Mucosa of rectum (tissue), 2 donors: Measurements from ENCODE around the gene LRRC51.

Experiments
- H3K27ac ChIP-seq, 2 donors: one replicate each; pipeline ENCODE4 v1.7.0; 2013; ENCODE audit warnings: inconsistent platforms in 2 of 2, low read depth in 2 of 2, low read length in 2 of 2
- H3K27me3 ChIP-seq, 2 donors: one replicate each; pipeline ENCODE4 v1.7.0; 2013; ENCODE audit warnings: low read length in 2 of 2; ENCODE audit not compliant: control insufficient read depth in 2 of 2, insufficient read depth in 2 of 2
- H3K36me3 ChIP-seq, 2 donors: one replicate each; pipeline ENCODE4 v1.7.0; 2013; ENCODE audit warnings: low read length in 2 of 2; ENCODE audit not compliant: control insufficient read depth in 2 of 2, insufficient read depth in 2 of 2
- H3K4me1 ChIP-seq, 2 donors: one replicate each; pipeline ENCODE4 v1.7.0; 2013; ENCODE audit warnings: low read length in 2 of 2, mild to moderate bottlenecking in 1 of 2; ENCODE audit not compliant: control insufficient read depth in 2 of 2, insufficient read depth in 2 of 2
- H3K4me3 ChIP-seq, 2 donors: one replicate each; pipeline ENCODE4 v1.7.0; 2013; ENCODE audit warnings: low read length in 2 of 2
- H3K9ac ChIP-seq, 2 donors: one replicate each; pipeline ENCODE4 v1.7.0; 2013; ENCODE audit warnings: low read length in 2 of 2, low read depth in 1 of 2, mild to moderate bottlenecking in 1 of 2
- H3K9me3 ChIP-seq, 2 donors: one replicate each; pipeline ENCODE4 v1.7.0; 2013; ENCODE audit warnings: low read length in 2 of 2; ENCODE audit not compliant: control insufficient read depth in 2 of 2
- donor health status: healthy.
- donor health status: Normal muscosa, but diverticular disease.

The LRRC51 gene, protein sequence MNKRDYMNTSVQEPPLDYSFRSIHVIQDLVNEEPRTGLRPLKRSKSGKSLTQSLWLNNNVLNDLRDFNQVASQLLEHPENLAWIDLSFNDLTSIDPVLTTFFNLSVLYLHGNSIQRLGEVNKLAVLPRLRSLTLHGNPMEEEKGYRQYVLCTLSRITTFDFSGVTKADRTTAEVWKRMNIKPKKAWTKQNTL

GRCh38 chr11:72080326-72081183 lies at the start of gene LRRC51, which contains the start of gene NUMA1:
TSS of gene LRRC51 (plus strand) at chr11:72080850. CDS start at chr11:72089084, 8,234 bp downstream.
TSS of gene NUMA1 (minus strand) at chr11:72080542. CDS start at chr11:72035943, 44,599 bp downstream.
- Histone ChIP-seq H3K27me3 (no peaks in the 10 kb centered on the region), H3K9me3 (no peaks in the 10 kb centered on the region), H3K4me3 (peak within 1 kb of the TSS; percentile 84 to 91), H3K36me3 (no peaks in the 10 kb centered on the region), H3K9ac (peak within 1 kb of the TSS; percentile 81 to 85), H3K27ac (peak within 1 kb of the TSS; percentile 94 to 95), H3K4me1 (peaks cover 12 to 16% of the 10 kb centered on the region in 2 donors)

- Histone ChIP-seq H3K4me1 (peaks cover 28 to 37% of the 10 kb centered on the region in 2 donors), H3K4me3 (no peak overlapping the region), H3K27me3 (no peaks in the 10 kb centered on the region), H3K27ac (no peak overlapping the region), H3K36me3 (peaks cover 17 to 31% of the 10 kb centered on the region in 2 donors), H3K9me3 (no peaks in the 10 kb centered on the region), H3K9ac (no peak overlapping the region)
These were observed 44.0 kb upstream of the LRRC51 start for GRCh38 chr11:72036687-72037086.

DNA sequence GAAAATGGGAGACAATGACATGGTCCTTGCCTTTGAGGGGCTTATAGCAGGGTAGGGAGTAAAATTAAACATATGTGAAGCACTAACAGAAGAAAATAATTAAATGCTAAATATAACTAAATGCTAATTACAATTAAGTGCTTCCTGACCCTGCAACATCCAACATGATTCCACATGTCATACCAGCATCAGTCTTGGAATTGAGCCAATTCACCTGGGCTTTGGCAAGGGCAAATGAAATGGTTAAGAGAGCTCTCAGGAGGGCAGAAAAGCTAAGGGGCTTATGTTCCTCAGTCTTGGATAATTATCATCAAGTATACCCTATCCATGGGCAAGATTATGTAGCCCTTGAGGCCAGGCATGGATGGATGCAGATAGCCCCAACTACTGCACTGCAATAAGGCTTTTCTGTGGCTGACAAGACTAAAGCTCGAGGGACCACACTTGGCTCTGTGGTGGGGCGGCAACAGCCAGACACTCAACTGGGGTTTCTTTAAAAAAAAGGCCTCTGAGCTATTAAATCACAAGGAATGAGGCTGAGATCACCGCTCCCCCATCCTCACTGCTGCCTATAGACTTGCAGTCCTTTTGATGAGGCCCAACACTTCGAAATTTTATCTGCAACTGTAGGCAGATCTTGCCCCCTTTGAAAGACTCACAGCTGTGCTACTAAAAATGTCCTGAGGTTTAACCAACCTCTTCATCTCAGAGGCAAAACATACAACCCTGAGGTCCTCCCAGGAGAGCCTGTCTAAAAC lies 42.9 kb upstream of the LRRC51 start:
- Histone ChIP-seq H3K9ac (no peak overlapping the region), H3K4me1 (peaks cover 39 to 48% of the 10 kb centered on the region in 2 donors), H3K4me3 (peak overlapping the region in 1 of 2 donors; percentile 89), H3K27me3 (no peaks in the 10 kb centered on the region), H3K27ac (peak overlapping the region; percentile 89 to 97), H3K9me3 (no peaks in the 10 kb centered on the region), H3K36me3 (peaks cover 11 to 26% of the 10 kb centered on the region in 2 donors)

DNA sequence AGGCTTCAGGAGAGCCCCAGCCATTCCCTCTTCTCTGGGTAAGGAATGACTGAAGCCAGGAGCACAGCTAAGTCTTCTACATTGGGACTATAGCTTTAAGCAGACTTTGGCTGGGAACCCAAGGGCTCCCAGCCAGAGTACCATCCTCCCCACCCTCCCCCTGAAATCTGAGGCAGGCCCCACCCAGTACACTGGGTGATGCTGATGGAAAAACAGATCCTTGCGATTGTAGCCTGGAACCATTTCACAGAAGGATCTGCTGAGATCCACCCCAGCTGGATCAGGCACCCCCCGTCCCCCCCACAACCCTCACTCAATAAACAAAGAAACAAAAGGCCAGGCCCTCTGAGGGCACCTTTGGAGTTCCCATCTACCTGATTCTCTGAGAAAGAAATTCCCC lies 42.2 kb upstream of the LRRC51 start:
- peaks cover 42 to 51% of the 10 kb centered on the region in 2 donors for H3K4me1 ChIP-seq
- H3K4me3 ChIP-seq: peak overlapping the region; percentile 78 to 89

DNA sequence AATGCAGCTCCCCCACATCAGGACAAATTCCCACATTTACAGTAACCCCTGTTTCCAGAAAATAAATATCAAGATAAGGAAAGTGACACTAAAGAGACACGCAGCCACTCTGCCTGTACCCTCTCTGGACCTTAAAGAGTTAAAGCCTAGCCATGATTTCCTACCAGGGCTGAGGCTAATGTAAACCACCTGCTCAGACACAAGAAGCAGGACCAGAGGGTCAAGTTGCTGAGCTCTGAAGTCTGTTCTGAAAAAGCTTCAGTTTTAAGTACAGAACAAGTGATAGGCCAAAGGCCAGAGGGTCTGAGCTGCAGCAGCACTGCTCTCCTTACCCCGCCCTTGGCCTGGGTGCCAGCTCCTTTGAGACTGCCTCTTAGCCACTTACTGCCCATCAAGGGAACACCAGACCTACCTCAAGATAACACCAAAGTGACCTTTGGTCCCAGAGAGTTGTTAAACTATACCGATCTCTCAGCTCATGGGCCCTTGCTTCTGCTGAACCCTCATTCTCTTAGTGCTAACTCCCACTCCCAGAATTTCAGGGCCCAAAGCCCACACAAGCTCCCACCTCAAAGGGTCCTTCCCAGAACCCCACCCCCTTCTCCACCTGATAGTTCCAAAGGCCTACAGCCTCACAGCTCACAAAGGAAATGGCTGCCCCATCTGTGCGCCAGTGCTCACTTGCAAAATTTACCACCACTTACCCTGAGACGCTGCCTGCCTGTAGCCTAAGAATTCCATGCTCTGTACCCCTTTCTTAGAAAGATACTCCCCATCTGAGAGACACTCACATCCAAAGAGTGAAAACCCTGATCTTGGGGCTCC lies 41.4 kb upstream of the LRRC51 start:
- Histone ChIP-seq H3K4me3 (peak overlapping the region; percentile 78 to 89), H3K36me3 (peaks cover 5 to 10% of the 10 kb centered on the region in 2 donors), H3K4me1 (peaks cover 42 to 51% of the 10 kb centered on the region in 2 donors), H3K27me3 (no peaks in the 10 kb centered on the region), H3K9me3 (no peaks in the 10 kb centered on the region), H3K27ac (peak overlapping the region; percentile 89 to 97), H3K9ac (peak overlapping the region; percentile 84)

More for the DNA sequence above, 42.2 kb upstream of the LRRC51 start:
- peak overlapping the region; percentile 89 to 97 for H3K27ac ChIP-seq
- no peaks in the 10 kb centered on the region for H3K9me3 ChIP-seq
- H3K27me3 ChIP-seq: no peaks in the 10 kb centered on the region
- peak overlapping the region; percentile 84 for H3K9ac ChIP-seq
- H3K36me3 ChIP-seq: peaks cover 5 to 18% of the 10 kb centered on the region in 2 donors

DNA sequence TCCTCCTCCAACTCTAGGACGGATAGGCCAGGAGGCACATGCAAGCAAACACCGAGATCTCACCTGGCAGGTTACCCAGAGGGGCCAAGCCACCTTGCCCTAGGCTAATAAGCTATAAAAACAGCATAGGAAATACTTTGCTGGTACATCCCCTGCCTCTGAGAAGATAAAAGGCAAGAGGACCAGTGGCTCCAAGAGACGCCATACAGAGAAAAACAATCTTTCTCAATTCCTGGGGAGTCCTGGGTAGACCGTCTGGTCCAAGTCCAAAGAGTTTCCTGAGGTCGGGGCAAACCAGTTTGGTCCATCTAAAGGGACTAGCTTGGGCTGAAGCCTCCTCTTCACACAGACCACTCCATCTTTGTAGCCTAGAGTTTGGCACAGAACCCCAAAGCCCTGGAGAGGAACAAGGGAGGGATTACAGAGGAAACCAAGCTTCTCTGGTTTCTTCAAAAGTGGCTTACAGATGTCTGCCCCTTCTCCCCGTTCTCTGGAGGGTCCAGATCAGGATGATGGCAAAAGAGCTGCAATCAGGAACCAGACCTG lies 40.7 kb upstream of the LRRC51 start:
- H3K4me1 ChIP-seq: peaks cover 42 to 51% of the 10 kb centered on the region in 2 donors

DNA sequence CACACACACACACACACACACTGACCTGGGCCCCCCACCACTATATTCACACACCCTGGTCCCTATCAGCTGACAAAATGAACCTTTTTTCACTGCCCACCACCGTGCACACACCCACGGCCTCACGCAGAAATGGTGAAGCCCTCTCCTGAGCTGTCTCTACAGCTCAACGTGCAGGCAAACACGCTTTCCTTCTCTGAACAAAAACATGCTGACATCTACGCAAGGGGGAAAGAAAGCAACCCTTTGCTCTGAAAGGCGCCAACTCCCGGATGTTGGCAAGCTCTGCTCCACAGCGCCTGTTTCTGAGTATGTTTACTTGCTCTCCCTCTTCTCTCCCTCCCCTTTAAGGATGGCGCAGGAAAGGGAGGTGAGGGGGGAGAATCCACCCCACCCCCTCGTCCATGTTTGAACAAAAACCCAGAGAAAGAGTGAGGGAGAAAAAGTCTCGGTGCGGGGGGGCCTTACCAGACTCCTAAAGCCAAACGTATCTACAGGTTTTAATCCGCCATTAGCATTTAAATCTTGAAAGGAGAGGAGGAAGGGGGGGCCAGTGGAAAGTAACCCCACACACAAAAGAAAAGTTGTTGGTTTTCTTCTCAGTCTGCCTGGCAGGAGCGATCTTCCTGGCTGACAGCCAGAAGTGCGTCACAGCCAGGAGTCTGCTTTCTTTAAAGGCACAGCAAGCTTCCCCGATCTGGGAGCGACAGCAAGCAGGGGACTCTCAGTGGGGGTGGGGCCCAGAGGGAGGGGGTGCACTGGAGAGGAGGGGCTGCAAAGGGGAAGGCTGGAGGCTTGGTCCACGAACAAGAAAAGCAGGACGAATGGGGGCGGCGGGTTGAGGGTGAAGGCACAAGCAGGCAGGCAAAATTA lies 39.9 kb upstream of the LRRC51 start:
- H3K9ac ChIP-seq: peak overlapping the region; percentile 84
- peaks cover 42 to 51% of the 10 kb centered on the region in 2 donors for H3K4me1 ChIP-seq
- H3K27me3 ChIP-seq: no peaks in the 10 kb centered on the region
- peak overlapping the region; percentile 78 to 89 for H3K4me3 ChIP-seq
- H3K36me3 ChIP-seq: peaks cover 2 to 4% of the 10 kb centered on the region in 2 donors
- no peaks in the 10 kb centered on the region for H3K9me3 ChIP-seq
- peak overlapping the region; percentile 89 to 97 for H3K27ac ChIP-seq

More for the DNA sequence above, 40.7 kb upstream of the LRRC51 start:
- Histone ChIP-seq H3K27ac (peak overlapping the region; percentile 89 to 97), H3K9ac (peak overlapping the region; percentile 84), H3K9me3 (no peaks in the 10 kb centered on the region), H3K4me3 (peak overlapping the region; percentile 78 to 89), H3K27me3 (no peaks in the 10 kb centered on the region), H3K36me3 (peaks cover 5 to 7% of the 10 kb centered on the region in 2 donors)

- Histone ChIP-seq H3K4me3 (peak overlapping the region; percentile 78 to 89), H3K27ac (peak overlapping the region; percentile 89 to 97), H3K27me3 (no peaks in the 10 kb centered on the region), H3K9ac (peak overlapping the region; percentile 84), H3K36me3 (no peaks in the 10 kb centered on the region), H3K4me1 (peaks cover 42 to 49% of the 10 kb centered on the region in 2 donors), H3K9me3 (no peaks in the 10 kb centered on the region)
These were observed 39.1 kb upstream of the LRRC51 start for GRCh38 chr11:72041364-72042063.
